GM12801 (cell line): Measurements from ENCODE around the gene SKOR1.

Experiments
- TF ChIP-seq, protein P1 (sequence below): IDR thresholded peaks from one replicate; pipeline ENCODE4 v1.5.1; 2011; ENCODE audit warnings: control low read depth; ENCODE audit not compliant: insufficient read length; ENCODE audit errors: extremely low read depth

Gene SKOR1

DNA sequence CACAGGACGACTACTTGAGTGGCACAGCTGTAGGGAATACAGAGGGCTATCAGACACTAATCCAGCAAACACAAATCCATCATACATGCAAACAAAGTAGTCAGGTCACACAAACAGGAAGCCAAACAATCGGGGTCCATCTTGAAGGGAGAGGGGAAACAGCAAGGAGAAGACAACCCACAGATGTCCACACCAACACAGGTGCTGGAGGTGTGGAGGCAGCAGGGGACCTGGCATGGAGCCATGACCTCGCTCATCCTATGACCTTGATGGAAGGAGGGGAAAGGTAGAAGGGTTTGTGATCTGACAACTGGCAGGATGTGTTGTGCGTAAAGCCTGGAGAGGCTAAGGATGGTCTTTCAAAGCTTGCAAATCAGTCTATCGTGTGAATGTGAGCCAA lies 39.9 kb upstream of the SKOR1 start:
- TF ChIP-seq, protein P1, sequence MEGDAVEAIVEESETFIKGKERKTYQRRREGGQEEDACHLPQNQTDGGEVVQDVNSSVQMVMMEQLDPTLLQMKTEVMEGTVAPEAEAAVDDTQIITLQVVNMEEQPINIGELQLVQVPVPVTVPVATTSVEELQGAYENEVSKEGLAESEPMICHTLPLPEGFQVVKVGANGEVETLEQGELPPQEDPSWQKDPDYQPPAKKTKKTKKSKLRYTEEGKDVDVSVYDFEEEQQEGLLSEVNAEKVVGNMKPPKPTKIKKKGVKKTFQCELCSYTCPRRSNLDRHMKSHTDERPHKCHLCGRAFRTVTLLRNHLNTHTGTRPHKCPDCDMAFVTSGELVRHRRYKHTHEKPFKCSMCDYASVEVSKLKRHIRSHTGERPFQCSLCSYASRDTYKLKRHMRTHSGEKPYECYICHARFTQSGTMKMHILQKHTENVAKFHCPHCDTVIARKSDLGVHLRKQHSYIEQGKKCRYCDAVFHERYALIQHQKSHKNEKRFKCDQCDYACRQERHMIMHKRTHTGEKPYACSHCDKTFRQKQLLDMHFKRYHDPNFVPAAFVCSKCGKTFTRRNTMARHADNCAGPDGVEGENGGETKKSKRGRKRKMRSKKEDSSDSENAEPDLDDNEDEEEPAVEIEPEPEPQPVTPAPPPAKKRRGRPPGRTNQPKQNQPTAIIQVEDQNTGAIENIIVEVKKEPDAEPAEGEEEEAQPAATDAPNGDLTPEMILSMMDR = no peak

DNA sequence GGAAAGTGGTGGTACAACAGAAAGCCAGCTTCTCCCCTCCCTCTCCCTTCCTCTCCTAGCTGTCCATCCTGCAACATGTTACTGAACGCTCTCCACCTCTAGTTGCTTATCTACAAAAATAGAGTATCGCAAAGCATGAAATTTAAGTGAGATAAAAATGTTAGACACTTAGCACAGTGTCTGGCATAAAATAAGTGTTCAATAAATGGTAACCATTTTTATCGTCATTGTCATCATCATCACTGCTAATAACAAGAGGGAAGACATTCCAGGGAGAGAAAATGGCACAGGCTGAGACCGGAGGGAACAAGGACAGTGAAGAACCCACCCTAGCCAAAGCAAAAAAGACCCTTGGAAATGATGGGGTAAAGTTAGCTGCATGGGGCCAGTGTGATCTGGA lies 38.7 kb upstream of the SKOR1 start:
- TF ChIP-seq, protein P1 = no peak

DNA sequence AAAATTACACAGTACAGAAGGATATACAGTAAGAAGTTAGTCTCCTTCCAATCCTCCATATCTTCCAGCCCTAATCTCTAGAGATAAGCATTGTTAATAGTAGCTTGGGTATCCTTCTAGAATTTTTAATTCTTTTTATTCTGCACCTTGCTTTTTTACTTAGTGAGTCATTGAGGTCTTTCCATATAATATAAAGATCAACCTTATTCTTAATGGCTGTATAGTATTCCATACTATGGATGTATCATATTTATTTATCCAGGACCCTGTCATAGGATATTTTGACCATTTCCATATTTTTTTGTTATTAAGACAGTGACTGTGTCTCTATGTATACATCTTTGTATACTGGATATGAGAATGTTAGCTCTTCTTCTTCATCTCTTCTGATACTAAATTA lies 36.3 kb upstream of the SKOR1 start:
- TF ChIP-seq, protein P1 = no peak

DNA sequence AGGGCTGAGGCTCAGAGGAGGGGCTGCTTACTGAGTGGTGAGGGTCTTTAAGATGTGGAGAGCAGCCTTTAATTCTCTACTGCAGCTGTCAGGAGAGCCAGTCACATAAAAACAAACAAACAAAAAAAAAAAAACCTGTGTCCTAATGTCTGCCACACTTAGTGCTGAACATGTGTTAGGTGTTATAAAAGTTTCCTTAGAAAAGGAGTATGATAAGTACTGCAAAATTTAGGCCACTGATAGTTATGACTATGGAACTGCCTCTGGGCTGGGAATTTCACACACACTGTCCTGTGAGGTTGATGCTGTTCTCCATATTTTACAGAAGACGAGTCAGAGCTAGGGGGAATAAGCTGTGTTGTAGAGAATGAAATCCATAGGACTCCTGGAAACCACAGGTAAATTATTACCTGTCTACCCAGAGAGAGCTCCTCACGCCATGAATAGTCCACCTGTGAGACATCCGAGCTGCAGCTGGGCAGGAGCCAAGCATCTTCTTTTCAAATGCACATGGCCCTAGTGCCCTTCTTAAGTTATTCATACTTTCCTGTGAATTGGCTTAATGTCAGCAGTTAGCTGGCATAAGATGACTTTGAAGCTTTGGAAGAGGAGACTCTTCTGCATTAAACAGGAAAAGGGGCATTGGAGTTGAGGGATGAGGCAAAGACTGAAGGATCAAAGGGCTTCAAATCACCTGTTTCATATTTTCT lies 34.5 kb upstream of the SKOR1 start:
- TF ChIP-seq, protein P1 = no peak

DNA sequence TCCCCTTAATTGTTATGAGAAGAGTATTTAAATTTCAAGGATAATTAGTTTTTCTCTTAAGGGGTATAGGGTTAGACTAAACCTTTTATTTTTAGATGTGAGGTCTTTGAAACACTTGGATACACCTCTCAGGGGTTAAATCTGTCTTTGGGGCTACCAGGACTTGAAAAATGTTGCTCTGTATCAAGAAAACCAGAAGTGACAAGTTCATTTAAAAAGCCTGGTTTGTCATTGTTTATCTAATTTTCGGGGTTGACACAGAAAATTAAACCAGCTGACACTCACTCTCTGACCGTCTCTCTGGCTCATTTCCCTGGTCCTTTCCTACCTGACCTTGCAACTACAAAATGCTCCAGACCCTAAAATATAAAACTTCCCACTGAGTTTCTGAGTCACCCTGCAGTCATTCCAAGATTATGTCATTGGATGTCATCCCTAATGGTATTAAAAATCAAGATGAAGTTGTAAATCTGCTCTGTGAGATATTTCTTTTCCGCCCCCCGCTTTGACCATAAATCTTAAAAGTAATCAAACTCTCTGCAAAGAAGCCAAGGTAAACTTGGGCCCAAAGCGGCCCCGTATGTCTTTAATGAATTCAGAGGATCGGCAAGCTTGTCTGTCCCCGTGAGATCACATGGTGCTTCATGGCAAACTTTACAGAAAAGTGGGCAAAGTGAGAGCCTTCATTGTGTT lies 32.9 kb upstream of the SKOR1 start:
- TF ChIP-seq, protein P1 = no peak

DNA sequence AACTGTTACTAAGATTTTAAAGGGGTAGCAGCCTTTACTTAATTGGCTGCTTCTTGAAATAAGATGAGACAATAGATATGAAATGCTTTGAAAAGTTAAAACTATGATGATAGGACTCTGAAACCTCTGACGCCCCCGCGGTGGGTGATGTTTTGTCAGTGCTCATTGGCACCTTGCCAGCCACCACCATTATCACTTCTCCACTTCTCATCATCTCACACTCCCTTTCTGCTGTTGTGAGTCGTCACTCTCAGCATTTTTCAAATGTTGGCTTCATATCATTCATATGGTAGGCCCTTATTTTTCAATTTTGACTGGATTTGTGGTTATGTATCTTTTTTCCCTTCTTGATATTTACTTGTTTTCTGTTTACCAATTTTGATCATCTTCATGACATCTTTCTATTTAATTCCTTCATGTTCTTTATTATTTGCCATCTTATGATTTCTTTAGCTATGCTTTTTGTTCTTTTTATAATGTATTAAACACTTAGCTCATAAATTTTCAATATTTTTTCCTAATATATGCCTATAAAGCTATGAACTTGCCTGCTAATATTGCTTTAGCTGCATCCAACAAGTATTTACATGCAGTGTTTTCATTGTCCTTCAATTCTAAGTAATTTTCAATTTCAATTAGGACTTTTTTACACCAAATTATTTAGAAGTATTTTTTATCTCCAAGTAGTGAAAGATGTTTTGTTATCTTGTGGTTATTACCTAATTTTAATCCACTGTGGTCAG lies 30.3 kb upstream of the SKOR1 start:
- TF ChIP-seq, protein P1 = no peak
